ENCODE measurements around the gene PSMD1. TPM values are rescaled to one million over a fixed set of nuclear protein-coding genes. Genes with fewer than 3 reads are reported as not detected.
"Not testable (repeated sequence)": the region's sequence is repeated elsewhere in the genome, so short reads cannot be mapped to it uniquely, and the experiment has no call there.

PSMD1 gene
- polyA plus RNA-seq, 4 donors, result 91.7 to 103 (median 98.7) TPM

DNA sequence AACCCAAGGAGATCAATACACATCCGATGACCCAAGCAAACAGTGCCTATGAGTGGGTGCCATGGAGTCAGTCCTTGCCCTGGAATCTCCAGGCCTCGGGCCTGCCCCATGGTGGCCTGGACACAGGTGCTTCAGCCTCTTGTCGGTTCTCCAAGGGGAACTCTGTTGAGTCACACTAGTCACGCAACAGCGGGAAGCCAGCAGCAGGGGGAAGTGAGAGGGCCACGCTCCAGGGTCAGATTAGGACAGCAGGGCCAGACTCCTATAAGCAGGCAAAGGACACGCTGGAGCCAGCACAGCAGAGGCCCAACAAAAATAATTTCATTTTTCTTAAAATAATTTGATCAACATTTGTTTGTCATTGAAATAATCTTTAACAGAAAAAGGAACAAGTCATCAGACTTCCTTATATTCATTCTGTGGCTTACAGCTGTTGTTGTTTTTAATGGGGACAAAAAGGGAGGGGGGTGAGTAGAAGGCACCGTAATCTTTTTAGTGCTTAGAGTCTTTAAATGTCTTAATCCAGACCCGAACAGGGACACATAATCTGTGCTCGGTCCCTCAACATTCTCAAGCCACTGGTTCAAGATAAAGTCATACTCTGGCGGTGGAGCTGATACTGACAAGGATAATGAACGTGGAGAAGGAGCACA lies 125.3 kb downstream of the PSMD1 start:
- no peak for DNase-seq (ENCODE audit: low read depth in 4 of 4, low spot score in 3 of 4)

DNA sequence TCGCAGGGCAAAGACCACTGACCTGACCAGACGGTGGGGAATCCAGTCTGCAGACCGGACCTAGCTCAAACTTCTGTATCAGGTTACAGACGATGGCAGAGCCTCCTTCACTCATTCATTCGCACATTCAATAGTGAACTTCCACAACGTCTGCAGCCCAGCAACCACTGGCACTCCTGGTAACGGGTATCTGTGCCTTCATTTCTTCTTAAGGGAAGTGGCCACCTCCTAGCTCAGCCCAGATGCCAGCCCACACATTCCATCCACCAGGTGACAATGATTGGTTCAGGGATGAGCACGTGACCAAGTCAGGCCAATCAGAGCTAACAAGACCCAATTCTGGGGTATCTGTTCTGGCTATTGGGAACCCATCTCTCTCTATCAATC lies 125.8 kb downstream of the PSMD1 start:
- no peak for DNase-seq (ENCODE audit: low read depth in 4 of 4, low spot score in 3 of 4)

DNA sequence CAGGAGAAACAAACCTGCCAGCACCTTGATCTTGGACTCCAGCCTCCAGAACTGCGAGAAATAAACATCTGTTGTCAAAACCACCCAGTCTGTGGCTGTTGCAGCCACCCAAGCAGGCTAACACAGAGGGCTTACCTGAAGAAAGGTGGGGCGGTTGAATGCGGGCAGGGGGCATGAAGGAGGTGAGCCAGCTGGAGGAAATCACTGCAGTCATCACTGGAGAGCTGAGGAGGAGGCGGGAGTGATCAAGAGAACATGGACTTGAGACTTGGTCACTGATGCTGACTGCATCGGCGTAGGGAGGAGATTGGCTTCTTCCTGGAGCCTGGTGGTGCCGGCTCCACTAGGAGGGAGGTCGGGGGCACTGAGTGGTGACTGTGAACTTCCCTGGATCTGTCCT lies 127.2 kb downstream of the PSMD1 start:
- no peak for DNase-seq (ENCODE audit: low read depth in 4 of 4, low spot score in 3 of 4)

DNA sequence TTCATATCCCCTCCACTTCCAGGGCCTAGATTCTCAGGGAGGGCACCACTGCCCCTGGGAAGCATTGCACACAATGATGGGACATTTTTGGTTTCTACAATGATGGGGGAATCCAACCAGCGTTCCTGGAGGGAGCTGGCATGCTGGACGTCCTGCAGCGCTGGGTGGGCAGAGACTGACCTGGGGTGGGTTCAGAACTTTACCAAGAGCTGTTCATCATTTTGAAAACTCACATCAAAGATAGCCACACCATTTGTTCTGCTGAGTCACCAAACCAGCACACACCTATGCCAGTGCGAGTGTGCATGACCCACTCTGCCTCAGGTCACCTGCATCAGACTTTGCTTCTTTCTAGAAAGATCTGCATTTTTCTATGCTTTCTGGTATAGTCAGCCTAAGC lies 127.7 kb downstream of the PSMD1 start:
- no peak for DNase-seq (ENCODE audit: low read depth in 4 of 4, low spot score in 3 of 4)

DNA sequence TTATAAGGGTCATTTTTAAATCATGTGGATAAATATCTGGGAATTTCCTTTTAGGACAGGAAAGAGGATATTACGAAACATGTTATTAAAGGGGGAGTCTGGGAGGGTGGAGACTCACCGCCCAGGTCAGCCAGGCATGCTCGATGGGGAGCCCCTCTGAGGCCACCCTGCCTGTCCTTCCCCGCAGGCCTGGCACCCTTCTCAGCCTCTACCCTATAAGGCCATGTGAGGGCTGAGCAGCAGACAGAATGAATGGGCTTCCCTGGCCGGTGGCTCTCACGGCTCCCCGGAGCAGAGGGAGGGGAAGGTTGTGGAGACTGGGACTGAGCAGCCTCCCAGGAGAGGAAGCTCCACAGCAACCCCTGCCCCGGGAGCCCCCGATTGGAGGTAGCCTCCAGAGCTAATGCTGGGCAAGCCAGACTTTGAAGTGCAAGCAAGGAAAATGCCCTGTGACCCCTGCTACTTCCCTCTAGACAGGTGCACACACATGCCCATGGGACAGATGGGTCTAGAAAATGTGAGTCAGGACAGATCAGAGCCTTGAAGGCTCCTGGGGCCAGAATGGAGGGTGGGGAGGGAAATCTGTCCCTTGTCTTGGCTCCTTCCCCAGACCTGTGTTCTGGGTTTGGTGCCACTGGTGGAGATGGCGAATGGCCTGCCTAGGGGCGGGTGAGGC lies 128.5 kb downstream of the PSMD1 start:
- DNase-seq (ENCODE audit: low read depth in 4 of 4, low spot score in 3 of 4), result no peak

DNA sequence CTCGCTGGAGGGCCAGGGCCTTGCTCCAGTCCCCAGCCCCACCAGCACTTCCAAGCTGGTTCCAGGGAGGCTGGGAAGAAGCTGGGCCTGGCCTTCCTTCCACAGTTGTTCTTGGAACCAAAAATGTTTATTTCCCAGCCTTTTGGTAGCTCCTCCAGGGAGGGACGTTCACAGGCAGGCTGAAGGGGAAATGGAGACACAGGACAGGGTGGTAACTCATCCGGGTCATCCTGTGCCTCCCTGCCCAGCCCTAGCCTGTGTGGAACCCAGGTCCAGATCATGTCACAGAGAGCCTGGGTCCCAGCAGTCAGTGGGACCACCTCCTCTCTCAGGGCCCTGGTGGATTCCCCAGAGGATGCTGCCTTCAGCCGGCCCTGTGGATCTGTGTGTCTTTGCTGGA lies 129.2 kb downstream of the PSMD1 start:
- DNase-seq (ENCODE audit: low read depth in 4 of 4, low spot score in 3 of 4), result no peak

DNA sequence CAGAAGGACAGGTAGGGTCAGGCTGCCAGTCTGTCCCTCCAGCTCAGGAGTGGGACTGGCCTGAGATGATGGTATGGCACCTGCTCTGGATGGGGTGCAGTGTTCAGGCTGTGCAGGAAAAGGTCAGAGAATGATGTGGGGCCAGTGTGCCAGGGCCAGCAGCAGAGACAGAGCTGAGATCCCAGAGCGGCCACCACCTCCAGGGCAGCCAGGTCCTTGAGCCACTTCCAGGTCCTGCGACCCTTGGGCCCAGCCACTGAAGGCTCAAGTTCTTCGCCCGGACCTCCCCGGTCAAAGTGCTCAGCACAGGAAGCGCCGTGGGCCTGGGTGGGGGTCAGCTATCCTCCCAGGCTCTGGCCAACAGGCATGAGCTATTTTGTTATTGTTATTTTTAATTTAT lies 129.7 kb downstream of the PSMD1 start:
- no peak for DNase-seq (ENCODE audit: low read depth in 4 of 4, low spot score in 3 of 4)

DNA sequence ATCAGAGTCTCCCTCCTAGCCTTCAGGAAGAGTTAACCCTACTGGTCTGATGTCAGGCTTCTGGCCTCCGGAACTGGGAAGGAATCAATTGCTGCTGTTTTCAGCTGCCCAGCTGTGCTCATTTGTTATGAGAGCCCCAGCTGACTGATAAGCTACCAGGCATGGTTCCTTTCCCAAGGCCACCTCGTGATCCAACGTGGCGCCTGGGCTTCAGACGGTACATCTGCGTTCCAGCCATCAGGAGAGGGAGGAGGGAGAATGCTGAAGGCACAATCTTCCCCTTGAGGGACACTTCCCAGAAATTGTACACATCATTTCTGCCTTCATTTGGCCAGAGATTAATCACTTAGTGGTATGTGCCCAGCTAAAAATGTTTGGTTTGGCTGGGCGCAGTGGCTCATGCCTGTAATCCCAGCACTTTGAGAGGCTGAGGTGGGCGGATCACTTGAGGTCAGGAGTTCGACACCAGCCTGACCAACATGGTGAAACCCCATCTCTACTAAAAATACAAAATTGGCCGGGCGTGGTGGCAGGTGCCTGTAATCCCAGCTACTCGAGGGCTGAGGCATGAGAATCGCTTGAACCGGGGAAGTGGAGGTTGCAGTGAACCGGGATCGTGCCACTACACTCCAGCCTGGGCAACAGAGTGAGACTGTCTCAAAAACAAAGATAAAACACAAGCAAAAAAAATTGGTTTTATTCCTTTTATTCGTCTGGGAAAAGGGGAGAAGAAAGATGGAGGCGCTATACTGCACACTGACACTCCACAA lies 131.3 kb downstream of the PSMD1 start:
- no peak for DNase-seq (ENCODE audit: low read depth in 4 of 4, low spot score in 3 of 4)

DNA sequence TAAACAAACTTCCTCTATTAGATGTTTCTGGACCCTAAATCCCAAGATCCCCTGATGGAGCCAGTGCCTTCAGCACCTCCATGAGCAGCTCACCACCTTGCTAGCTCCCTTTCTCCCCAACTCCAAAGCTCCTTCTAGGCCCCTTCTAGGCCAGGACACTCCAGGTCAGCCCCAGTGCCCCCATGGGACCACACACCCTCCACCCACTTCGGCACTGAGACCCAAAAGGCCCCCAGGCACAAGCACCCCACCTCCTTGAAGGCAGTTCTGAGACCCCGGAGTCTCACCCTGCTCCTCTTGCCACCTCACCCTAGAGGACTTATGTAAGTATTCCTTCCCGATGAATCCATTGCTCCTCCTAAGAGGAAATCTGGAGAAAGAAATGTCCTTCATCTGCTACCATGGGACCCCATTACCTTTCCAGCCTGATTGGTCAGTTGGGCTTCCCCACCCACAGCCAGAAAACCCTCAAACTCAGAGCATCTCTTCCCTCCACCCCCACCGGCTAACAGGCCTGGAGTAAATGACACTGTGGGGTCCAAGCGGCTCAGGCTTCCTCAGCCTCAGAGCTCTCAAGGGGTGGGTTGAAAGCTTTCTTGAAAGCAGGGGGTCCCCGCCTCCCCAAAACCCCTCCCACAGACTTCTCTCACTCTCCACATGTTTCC lies 132.0 kb downstream of the PSMD1 start:
- no peak for DNase-seq (ENCODE audit: low read depth in 4 of 4, low spot score in 3 of 4)

DNA sequence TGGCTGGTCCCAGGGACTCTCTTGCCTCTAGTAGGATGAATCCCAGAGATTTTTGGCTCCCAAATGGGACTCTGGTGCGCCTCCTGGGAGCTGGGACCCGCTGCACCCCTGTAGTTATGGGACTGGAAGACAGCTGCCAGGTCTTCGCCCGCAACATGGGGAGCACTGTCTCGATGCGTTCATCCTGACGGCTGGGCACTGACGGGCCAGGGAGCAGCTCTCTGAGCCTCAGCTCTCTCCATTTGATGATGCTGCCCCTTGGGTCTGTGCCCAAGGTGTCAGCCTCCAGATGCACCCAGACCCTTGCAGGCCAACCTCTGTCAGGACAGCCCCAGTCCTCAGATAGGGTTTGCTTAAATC lies 132.5 kb downstream of the PSMD1 start:
- no peak for DNase-seq (ENCODE audit: low read depth in 4 of 4, low spot score in 3 of 4)

DNA sequence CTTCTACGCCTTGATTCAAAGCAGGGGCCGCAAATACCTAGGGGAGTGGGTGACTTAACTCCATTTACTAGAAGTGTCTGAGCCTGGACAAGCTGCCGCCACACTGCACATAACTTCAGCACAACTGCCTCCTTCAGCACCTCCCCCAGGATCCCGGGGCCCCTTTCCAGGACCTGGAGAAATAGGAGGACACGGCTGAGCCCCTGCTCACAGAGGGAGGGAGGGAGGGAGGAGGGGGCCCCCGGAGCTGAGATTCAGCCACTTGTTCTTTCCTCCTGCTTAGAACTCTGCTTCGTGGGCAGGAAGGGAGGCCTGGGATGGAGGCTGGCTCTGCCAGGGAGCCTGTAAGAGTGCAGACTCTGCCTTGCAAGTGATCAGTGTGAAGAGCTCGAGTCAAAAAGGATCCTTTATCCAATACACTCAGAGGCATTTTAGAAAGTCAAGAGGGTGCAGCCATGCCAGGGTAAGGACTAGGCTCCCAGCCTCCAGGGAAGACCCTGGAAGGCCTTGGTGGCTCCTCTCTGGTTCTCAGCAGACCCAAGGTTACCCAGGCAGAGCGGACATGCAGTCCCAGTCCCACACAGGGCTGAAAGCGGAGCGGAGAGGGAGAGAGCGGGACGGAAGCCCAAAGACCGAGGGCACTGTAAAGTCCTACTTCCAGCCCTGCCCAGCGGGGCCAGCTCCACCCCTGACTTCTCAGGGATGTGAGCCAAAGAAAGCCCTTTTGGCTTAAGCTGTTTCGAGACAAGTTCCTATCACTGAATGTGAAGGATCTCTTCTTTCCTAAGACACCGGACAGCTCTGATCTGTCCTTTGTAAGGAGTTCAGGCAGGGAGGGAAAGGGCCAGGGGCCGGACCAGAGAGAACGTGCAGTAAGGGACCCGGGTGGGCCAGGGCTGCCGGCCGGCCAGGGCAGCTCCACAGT lies 133.2 kb downstream of the PSMD1 start:
- peak in 1 of 4 donors; percentile 38 for DNase-seq (ENCODE audit: low read depth in 4 of 4, low spot score in 3 of 4)

DNA sequence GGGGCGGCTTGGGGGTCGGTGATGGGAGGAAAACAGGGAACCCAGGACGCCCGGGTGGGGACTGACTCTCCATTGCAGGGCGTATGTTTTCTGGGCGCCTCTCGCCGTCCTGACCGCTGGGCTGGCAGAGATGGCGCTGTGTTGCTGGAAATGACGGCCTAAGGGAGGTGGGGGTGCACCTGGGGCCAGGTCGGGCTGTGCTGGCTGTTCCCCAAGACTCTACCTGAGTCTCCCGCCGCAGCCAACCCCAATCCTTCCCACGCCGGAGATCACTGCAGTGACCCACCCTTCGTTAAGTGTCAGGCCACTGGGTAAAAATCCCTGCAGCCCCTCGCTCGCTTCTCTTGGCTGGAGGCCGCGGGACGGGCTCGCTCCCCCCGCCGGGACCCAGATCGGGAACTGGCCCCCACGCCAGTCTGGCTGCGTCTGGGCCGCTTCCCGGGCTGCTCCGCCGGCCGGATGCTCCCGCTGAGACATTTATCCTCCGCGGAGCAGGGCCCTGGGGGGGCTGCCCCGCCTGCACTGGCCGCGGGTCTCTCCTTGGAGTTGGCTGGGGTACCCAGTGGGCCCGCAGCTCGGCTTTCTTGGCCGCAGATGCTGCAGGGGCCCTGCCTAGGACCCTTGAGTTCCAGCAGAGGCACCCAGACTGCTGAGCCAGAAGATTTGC lies 134.0 kb downstream of the PSMD1 start:
- DNase-seq (ENCODE audit: low read depth in 4 of 4, low spot score in 3 of 4), result no peak

DNA sequence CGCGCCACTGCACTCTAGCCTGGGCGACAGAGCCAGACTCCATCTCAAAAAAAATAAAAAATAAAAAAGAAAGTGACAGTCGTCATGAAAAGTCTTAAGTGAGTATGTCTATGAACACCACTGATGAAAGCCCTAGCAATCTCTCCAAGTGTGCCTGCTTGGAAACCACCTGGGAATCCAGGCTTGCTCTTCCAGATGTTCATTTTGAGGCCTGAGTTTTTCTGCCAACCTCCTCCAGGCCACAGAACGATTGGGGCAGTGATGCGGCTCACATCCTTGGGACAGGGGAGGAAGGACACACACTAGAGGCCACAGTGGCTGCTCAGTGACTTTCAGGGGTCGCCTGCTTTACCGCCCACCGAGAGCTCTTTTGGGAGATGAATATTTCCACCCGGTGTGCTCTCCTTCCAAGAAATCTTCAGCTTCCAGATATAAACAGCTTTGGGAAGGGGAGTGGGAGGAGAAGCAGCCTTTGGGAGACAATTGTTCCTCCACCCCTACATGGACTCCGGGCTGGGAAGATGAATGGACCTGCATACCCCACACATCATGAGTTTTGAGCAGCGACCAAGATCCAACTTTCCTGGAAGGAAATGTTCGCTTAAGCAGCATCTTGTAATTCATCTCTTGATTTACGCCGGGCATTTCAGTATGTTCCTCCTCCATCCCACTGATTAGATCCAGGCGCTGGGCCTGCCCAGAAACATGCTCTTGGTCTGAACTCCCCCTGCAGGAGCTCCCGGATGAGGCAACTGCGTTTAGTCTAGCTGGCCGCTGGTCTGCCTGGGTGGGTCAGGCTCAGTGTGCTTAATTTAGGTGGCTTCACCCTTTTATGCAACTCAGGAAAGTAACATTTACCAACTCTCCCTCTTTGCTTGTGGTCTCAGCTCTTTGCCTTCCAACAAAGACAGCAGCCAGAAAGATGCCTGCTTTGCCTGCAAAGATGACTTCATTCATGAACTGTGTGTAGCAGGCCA lies 135.5 kb downstream of the PSMD1 start:
- DNase-seq (ENCODE audit: low read depth in 4 of 4, low spot score in 3 of 4), result peak; percentile 72 to 85 (median 82)

DNA sequence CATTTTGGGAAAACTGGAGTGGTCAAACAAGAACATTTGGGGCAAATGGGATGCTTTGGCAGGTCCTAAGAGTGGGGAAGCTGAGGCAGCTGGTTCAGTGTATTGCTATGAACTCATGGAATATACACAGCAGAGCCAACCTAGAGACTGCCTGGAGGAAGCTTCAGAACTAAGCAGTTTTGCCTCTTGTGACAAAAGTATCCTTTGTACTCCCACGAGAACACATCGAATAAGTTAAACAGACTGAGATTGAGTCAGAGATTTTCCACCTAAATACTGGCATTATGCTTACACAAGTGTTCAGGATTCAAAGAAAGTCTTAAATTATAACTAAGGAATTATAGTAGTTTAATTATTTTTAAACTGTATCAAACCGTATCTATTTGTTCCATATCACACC lies 136.5 kb downstream of the PSMD1 start:
- no peak for DNase-seq (ENCODE audit: low read depth in 4 of 4, low spot score in 3 of 4)

DNA sequence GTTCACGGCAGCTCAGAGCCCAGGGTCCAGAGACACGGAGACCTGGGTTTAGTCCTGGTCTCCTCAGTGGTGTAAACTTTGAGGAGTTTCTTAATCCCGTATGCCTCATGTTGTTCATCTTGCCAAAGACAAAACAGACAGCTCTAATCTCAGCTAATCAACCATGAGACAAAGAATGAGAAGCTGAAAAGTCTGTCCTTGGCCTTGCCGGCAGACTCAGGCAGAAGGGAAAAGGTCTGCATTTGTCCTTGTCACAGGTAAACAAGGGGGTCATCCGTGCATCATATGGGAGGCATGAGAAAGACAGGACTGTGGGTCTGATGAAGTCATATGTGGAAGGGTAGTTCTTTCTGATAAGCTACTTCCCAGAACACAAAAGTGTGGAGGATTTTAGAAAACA lies 139.9 kb downstream of the PSMD1 start:
- no peak for DNase-seq (ENCODE audit: low read depth in 4 of 4, low spot score in 3 of 4)

DNA sequence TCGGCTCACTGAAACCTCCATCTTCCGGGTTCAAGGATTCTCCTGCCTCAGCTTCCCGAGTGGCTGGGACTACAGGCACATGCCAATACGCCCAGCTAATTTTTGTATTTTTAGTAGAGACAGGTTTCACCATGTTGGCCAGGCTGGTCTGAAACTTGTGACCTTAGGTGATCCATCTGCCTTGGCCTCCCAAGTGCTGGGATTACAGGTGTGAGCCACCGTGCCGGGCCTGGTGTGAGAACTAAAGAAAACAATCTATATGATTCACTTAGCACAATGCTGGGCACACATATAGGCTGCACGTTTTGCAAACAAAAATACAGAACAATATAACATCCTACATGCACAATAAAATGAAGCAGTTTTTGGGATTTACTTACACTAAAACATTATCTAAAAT lies 140.5 kb downstream of the PSMD1 start:
- not testable (repeated sequence) for DNase-seq (ENCODE audit: low read depth in 4 of 4, low spot score in 3 of 4)

DNA sequence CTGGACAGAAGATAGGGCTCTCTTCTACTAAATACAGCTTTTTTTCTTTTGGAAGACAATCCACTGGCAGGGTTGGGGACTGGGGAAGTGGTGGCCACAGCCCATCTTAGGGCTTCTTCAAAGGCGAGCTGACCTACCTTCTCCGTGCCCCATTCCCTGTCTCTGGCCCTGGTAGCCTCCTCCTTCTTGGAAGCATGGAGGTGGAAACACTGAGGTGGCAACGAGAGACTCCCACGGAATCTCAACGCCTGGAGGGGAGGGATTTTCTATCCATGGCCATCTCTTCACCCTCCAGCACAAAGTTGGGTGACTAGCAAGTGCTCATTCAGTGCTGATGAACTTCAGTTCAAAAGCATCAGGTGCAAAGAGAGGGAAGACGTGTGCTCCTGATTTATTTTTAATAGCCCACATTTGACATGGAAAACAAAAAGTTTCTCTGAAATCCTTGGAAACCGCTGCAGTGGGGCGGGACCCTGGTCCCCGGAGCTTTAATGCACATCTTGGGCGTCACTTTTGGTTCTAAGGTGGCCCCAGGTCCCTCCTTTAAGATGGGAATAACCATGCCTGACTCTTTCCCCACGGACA lies 141.1 kb downstream of the PSMD1 start:
- peak in 1 of 4 donors; percentile 10 for DNase-seq (ENCODE audit: low read depth in 4 of 4, low spot score in 3 of 4)

Measured in right renal pelvis (tissue), 4 donors.